ENCODE measurements around the gene ALPG. TPM values are rescaled to one million over a fixed set of nuclear protein-coding genes. Genes with fewer than 3 reads are reported as not detected.
"Not testable (repeated sequence)": the region's sequence is repeated elsewhere in the genome, so short reads cannot be mapped to it uniquely, and the experiment has no call there.

ALPG gene
- total RNA-seq, 3 donors from 2014 or later (not counting 1 experiment from before 2014, with no cell fraction given): not detected

- ATAC-seq: no peak
- no peak overlapping the region for H3K27ac ChIP-seq (ENCODE audit: low read length)
- no peak for DNase-seq
- H3K27me3 ChIP-seq (ENCODE audit: control insufficient read depth, insufficient read depth, low read length): no peaks in the 10 kb centered on the region
- H3K4me1 Mint-ChIP-seq: peaks cover 0 to 11% of the 10 kb centered on the region in 2 donors
- intact Hi-C loops (cut with micrococcal nuclease): no loop called here
- no peak overlapping the region for H3K4me3 Mint-ChIP-seq
- H3K9me3 Mint-ChIP-seq: no peaks in the 10 kb centered on the region
- no peaks in the 10 kb centered on the region for H3K36me3 ChIP-seq (ENCODE audit: control insufficient read depth, insufficient read depth, low read length)
- no peaks in the 10 kb centered on the region for H3K9me3 ChIP-seq (ENCODE audit: control insufficient read depth, insufficient read depth, low read length)
- TF ChIP-seq CTCF (IDR thresholded peaks at IDR 0.05): no peak
- no peak overlapping the region for H3K4me3 ChIP-seq (ENCODE audit: low read length)
- 73% methylated on average over 15 of the region's 15 CpGs for WGBS (ENCODE audit: insufficient coverage)
- H3K27me3 Mint-ChIP-seq (ENCODE audit: low read depth in 2 of 2): no peaks in the 10 kb centered on the region
- H3K27ac Mint-ChIP-seq: no peak overlapping the region
- no peaks in the 10 kb centered on the region for H3K36me3 Mint-ChIP-seq
- peaks cover 10% of the 10 kb centered on the region for H3K4me1 ChIP-seq (ENCODE audit: control insufficient read depth, insufficient read depth, low read length)
Measured at GRCh38 chr2:232369126-232369951, 37.3 kb upstream of the ALPG start.

DNA sequence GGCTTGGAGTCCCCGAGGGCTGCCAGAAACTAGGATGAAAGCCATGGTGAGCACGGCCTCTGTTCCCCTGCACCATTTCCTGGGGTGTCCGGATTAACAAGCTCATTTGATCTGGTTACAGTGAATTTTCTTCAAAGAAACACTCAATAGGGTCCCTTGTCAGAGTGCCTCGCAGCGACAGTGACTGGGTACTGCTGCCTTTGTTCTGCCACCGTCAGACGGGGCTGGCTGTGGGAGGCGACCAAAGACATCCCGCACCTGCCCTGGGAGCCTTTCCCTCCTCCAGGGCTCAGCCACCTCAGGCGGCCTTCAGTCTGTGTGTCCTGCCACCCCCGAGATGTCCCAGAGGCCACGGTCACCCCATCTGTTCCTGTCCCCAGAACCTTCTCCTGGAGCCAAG is 36.6 kb upstream of the ALPG start:
- H3K9me3 ChIP-seq (ENCODE audit: control insufficient read depth, insufficient read depth, low read length); H3K4me1 ChIP-seq (ENCODE audit: control insufficient read depth, insufficient read depth, low read length); H3K36me3 ChIP-seq (ENCODE audit: control insufficient read depth, insufficient read depth, low read length); H3K9me3 Mint-ChIP-seq; H3K27ac Mint-ChIP-seq; H3K4me1 Mint-ChIP-seq; H3K27me3 ChIP-seq (ENCODE audit: control insufficient read depth, insufficient read depth, low read length); intact Hi-C loops (cut with micrococcal nuclease); H3K4me3 ChIP-seq (ENCODE audit: low read length); DNase-seq; H3K36me3 Mint-ChIP-seq; H3K27me3 Mint-ChIP-seq (ENCODE audit: low read depth in 2 of 2); H3K4me3 Mint-ChIP-seq; H3K27ac ChIP-seq (ENCODE audit: low read length); ATAC-seq: not testable (repeated sequence)
- WGBS (ENCODE audit: insufficient coverage): 31% methylated on average over 5 of the region's 12 CpGs

DNA sequence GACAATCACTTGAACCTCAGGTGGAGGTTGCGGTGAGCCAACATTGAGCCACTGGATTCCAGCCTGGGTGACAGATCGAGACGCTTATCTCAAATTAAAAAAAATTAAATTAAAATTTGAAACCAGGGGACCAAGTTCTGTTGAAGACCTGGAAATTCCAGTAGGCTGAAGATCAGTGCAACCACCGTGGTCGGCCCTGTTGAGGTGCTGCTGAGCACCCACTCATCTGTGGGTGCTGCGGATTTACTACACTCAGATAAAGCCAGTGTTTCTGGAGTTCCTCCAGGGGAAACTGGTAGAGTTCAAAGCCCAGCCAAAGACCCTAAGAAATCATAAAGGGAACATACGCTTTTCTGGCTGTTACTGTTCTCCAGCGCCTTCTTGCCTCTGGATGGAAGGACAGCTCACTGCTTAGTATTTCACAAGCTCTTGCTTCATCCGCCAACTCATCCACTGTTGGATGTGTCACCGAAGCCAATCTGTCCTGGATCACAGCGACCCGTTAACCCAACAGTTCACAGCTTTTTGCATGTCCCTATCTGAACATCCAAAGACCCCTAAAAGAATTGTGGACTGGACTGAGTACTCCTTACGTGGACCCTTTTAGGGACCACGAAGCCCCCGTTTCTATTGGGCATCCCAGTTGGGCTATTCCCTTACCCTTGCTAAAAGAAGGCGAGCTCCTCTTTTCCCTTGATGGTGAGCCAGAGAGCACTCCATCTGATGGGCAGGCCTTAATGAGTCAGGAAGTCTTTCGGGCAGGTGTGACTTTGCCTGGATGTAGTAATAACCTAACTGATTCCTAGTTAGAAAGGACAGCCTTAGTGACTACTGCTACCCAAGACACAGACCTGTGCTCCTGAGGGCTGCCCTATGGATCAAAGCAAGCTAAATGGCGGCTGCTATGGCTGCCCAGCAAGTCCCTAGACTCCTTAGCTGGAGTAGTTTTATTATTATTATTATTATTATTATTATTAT is 34.1 kb upstream of the ALPG start:
- Mint-ChIP-seq H3K4me1 (no peaks in the 10 kb centered on the region), H3K27me3 (ENCODE audit: low read depth in 2 of 2) (no peaks in the 10 kb centered on the region), H3K9me3 (no peaks in the 10 kb centered on the region), H3K4me3 (no peak overlapping the region), H3K36me3 (no peaks in the 10 kb centered on the region), H3K27ac (no peak overlapping the region)
- 94% methylated on average over 17 of the region's 18 CpGs for WGBS (ENCODE audit: insufficient coverage)
- no peak for DNase-seq
- H3K4me1 ChIP-seq (ENCODE audit: control insufficient read depth, insufficient read depth, low read length): no peaks in the 10 kb centered on the region
- no peaks in the 10 kb centered on the region for H3K27me3 ChIP-seq (ENCODE audit: control insufficient read depth, insufficient read depth, low read length)
- H3K4me3 ChIP-seq (ENCODE audit: low read length): no peak overlapping the region
- no peak overlapping the region for H3K27ac ChIP-seq (ENCODE audit: low read length)
- H3K36me3 ChIP-seq (ENCODE audit: control insufficient read depth, insufficient read depth, low read length): no peaks in the 10 kb centered on the region
- H3K9me3 ChIP-seq (ENCODE audit: control insufficient read depth, insufficient read depth, low read length): no peaks in the 10 kb centered on the region
- intact Hi-C loops (cut with micrococcal nuclease): no loop called here
- ATAC-seq: no peak
- no peak for TF ChIP-seq CTCF (IDR thresholded peaks at IDR 0.05)

DNA sequence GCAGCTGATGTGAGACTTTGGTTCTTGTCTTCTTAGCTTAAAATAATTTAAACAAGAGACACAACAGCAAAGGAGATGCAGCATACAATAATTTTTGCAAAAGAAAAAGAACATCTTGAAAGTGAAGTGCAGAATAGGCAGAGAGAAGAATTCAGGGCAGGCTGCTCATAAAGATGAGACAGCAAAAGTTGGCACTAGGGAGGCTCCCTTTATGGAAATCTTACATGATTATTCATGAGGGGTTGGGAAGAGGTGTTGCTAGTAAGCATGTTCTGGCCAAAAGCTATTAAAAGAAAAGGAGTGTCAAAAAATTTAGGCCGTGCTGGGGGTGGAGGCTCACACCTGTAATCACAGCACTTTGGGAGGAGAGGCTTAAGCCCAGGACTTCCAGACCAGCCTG is 32.3 kb upstream of the ALPG start:
- DNase-seq (no peak), ATAC-seq (no peak)
- H3K9me3 ChIP-seq (ENCODE audit: control insufficient read depth, insufficient read depth, low read length): no peaks in the 10 kb centered on the region
- intact Hi-C loops (cut with micrococcal nuclease): no loop called here
- no peak overlapping the region for H3K4me3 ChIP-seq (ENCODE audit: low read length)
- no peaks in the 10 kb centered on the region for H3K4me1 Mint-ChIP-seq
- H3K9me3 Mint-ChIP-seq: no peaks in the 10 kb centered on the region
- H3K27ac ChIP-seq (ENCODE audit: low read length): no peak overlapping the region
- H3K4me3 Mint-ChIP-seq: no peak overlapping the region
- WGBS (ENCODE audit: insufficient coverage): 73% methylated on average over 1 of the region's 1 CpG
- H3K36me3 Mint-ChIP-seq: no peaks in the 10 kb centered on the region
- no peak for TF ChIP-seq CTCF (IDR thresholded peaks at IDR 0.05)
- no peak overlapping the region for H3K27ac Mint-ChIP-seq
- no peaks in the 10 kb centered on the region for H3K27me3 ChIP-seq (ENCODE audit: control insufficient read depth, insufficient read depth, low read length)
- no peaks in the 10 kb centered on the region for H3K36me3 ChIP-seq (ENCODE audit: control insufficient read depth, insufficient read depth, low read length)
- H3K4me1 ChIP-seq (ENCODE audit: control insufficient read depth, insufficient read depth, low read length): no peaks in the 10 kb centered on the region
- H3K27me3 Mint-ChIP-seq (ENCODE audit: low read depth in 2 of 2): no peaks in the 10 kb centered on the region
